Upper lobe of right lung (tissue), 1 donor: ENCODE results near the gene C2CD3. TPM values are rescaled to one million over a fixed set of nuclear protein-coding genes. Genes with fewer than 3 reads are reported as not detected.
"Not testable (repeated sequence)": the region's sequence is repeated elsewhere in the genome, so short reads cannot be mapped to it uniquely, and the experiment has no call there.

Experiments used
- ATAC-seq: fragments of 200-7000 bp; cut with Tn5 transposase; one replicate; pipeline ENCODE4 v1.9.1; 2020; ENCODE audit warnings: mild to moderate bottlenecking, moderate library complexity
- DNase-seq: peaks from one replicate; pipeline ENCODE4 v3.0.0-alpha.2; 2020
- H3K27ac ChIP-seq: fragments of 200-600 bp; one replicate; pipeline ENCODE4 v1.8.0; 2022
- H3K27me3 ChIP-seq: fragments of 200-600 bp; one replicate; pipeline ENCODE4 v1.8.0; 2022; ENCODE audit warnings: mild to moderate bottlenecking
- H3K36me3 ChIP-seq: fragments of 200-600 bp; one replicate; pipeline ENCODE4 v1.8.0; 2022
- H3K4me1 ChIP-seq: fragments of 200-600 bp; one replicate; pipeline ENCODE4 v1.8.0; 2022
- H3K4me3 ChIP-seq: fragments of 200-600 bp; one replicate; pipeline ENCODE4 v1.8.0; 2022; ENCODE audit warnings: mild to moderate bottlenecking
- H3K9me3 ChIP-seq: fragments of 200-600 bp; one replicate; pipeline ENCODE4 v1.8.0; 2022
- intact Hi-C: fragments of 100-400 bp; cut with DNase I; formaldehyde crosslinking; loops from one replicate; pipeline ENCODE4 v1.11.0; 2022
- total RNA-seq: library from RNA; stranded (reverse); fragmentation: NEBNext Ultra II Directional; extraction: Animal tissue kit (Norgen Biotek cat#: 25700); gene quantifications from one replicate; pipeline ENCODE4 v1.2.1, GENCODE V29; 2021
- TF ChIP-seq, protein P1 (sequence below): fragments of 200-600 bp; IDR thresholded peaks from one replicate; pipeline ENCODE4 v1.8.0; 2022; ENCODE audit warnings: antibody characterized with exemption
- donor health status: DM: no; HTN: yes; CAD: no; lungs with severe emphysema.

Gene C2CD3
- total RNA-seq, 1 donor from 2014 or later = 26.8 TPM

GRCh38 chr11:73995247-73995646 is 175.6 kb downstream of the C2CD3 start:
- H3K27ac ChIP-seq = peak overlapping the region; percentile 67

GRCh38 chr11:73991471-73992006 is 179.3 kb downstream of the C2CD3 start:
- H3K27ac ChIP-seq = no peak overlapping the region
- intact Hi-C loops = no loop called here
- no peak for ATAC-seq
- H3K4me1 ChIP-seq = peaks cover 11% of the 10 kb centered on the region
- H3K36me3 ChIP-seq = no peaks in the 10 kb centered on the region
- no peak for DNase-seq
- no peaks in the 10 kb centered on the region for H3K27me3 ChIP-seq
- TF ChIP-seq, protein P1, sequence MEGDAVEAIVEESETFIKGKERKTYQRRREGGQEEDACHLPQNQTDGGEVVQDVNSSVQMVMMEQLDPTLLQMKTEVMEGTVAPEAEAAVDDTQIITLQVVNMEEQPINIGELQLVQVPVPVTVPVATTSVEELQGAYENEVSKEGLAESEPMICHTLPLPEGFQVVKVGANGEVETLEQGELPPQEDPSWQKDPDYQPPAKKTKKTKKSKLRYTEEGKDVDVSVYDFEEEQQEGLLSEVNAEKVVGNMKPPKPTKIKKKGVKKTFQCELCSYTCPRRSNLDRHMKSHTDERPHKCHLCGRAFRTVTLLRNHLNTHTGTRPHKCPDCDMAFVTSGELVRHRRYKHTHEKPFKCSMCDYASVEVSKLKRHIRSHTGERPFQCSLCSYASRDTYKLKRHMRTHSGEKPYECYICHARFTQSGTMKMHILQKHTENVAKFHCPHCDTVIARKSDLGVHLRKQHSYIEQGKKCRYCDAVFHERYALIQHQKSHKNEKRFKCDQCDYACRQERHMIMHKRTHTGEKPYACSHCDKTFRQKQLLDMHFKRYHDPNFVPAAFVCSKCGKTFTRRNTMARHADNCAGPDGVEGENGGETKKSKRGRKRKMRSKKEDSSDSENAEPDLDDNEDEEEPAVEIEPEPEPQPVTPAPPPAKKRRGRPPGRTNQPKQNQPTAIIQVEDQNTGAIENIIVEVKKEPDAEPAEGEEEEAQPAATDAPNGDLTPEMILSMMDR = no peak
- no peak overlapping the region for H3K4me3 ChIP-seq
- H3K9me3 ChIP-seq = no peaks in the 10 kb centered on the region

More at GRCh38 chr11:73995247-73995646, 175.6 kb downstream of the C2CD3 start:
- TF ChIP-seq, protein P1 = no peak
- intact Hi-C loops = no loop called here
- Histone ChIP-seq H3K36me3 (no peaks in the 10 kb centered on the region), H3K4me3 (no peak overlapping the region), H3K4me1 (peaks cover 11% of the 10 kb centered on the region), H3K27me3 (no peaks in the 10 kb centered on the region), H3K9me3 (no peaks in the 10 kb centered on the region)
- ATAC-seq = peak; percentile 90
- no peak for DNase-seq

DNA sequence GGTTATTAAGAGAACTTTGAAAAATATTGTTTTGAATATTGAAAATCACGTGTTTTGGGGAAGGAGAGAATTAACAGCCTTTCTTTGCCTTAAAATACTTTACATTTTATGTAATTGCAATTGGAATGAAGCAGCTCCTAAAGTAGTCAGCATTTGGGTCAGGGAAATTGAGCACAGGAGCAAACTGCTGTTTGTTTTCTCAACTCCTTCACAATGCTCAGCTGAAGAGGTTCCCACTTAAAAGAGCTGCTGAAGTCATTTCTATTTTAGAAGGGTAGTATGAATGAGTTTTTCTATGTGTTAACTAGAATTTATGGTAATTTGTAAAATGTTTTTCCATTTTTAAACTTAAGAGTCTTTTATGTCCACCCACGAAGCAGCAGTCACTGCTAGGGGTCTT is 180.1 kb downstream of the C2CD3 start:
- Histone ChIP-seq H3K9me3 (no peaks in the 10 kb centered on the region), H3K4me1 (peaks cover 11% of the 10 kb centered on the region), H3K27ac (no peak overlapping the region), H3K4me3 (no peak overlapping the region), H3K36me3 (no peaks in the 10 kb centered on the region), H3K27me3 (no peaks in the 10 kb centered on the region)
- peak; percentile 57 for ATAC-seq
- no peak for DNase-seq
- TF ChIP-seq, protein P1 = no peak
- intact Hi-C loops = no loop called here

GRCh38 chr11:73989156-73989555 is 181.6 kb downstream of the C2CD3 start:
- Histone ChIP-seq H3K36me3 (no peaks in the 10 kb centered on the region), H3K27ac (no peak overlapping the region), H3K4me1 (peaks cover 14% of the 10 kb centered on the region), H3K9me3 (no peaks in the 10 kb centered on the region), H3K27me3 (no peaks in the 10 kb centered on the region), H3K4me3 (no peak overlapping the region)
- intact Hi-C loops = no loop called here
- no peak for ATAC-seq
- TF ChIP-seq, protein P1 = no peak
- DNase-seq = no peak

- H3K4me3 ChIP-seq = no peak overlapping the region
Observed at GRCh38 chr11:73988227-73988626, 182.6 kb downstream of the C2CD3 start.

GRCh38 chr11:73985661-73986060 is 185.1 kb downstream of the C2CD3 start:
- H3K9me3 ChIP-seq, H3K36me3 ChIP-seq, intact Hi-C loops, H3K4me3 ChIP-seq, H3K27me3 ChIP-seq, H3K27ac ChIP-seq, ATAC-seq: not testable (repeated sequence)
- peak; percentile 4 for DNase-seq
- H3K4me1 ChIP-seq = peaks cover 20% of the 10 kb centered on the region

More at GRCh38 chr11:73988227-73988626, 182.6 kb downstream of the C2CD3 start:
- Histone ChIP-seq H3K27me3 (no peaks in the 10 kb centered on the region), H3K4me1 (peaks cover 20% of the 10 kb centered on the region), H3K27ac (no peak overlapping the region), H3K9me3 (no peaks in the 10 kb centered on the region), H3K36me3 (no peaks in the 10 kb centered on the region)
- ATAC-seq (no peak), DNase-seq (peak; percentile 5)
- TF ChIP-seq, protein P1 = no peak
- intact Hi-C loops = no loop called here
